Caco-2 (cell line): ENCODE data around the gene PRR35. TPM values are rescaled to one million over a fixed set of nuclear protein-coding genes. Genes with fewer than 3 reads are reported as not detected.

ENCODE experiments used
- BruUV-seq: library from RNA; stranded (reverse); fragments of 400-500 nt; replicated peaks from 2 replicates; lab custom pipeline; 2021; lab: Mats Ljungman, UMichigan
- CTCF ChIA-PET: fragments of 300-600 bp; sonication (Branson Sonifier 250); formaldehyde crosslinking; loops from one replicate; lab custom pipeline; 2022; ENCODE audit warnings: antibody characterized with exemption; lab: Charles Lee
- POLR2A ChIA-PET: fragments of 300-600 bp; sonication (Branson Sonifier 250); formaldehyde crosslinking; loops from one replicate; lab custom pipeline; 2022; ENCODE audit warnings: antibody characterized with exemption; lab: Charles Lee
- DNase-seq, 2 experiments: peaks; one replicate each; pipeline versions ENCODE4 v3.0.0 to v3.0.0-alpha.2; 2020 to 2022
- H3K27me3 ChIP-seq: replicated peaks from 2 replicates; pipeline ENCODE4 v1.6.0; 2011; ENCODE audit warnings: low read length; ENCODE audit not compliant: control insufficient read depth, insufficient read depth
- H3K36me3 ChIP-seq: 2 replicates; pipeline ENCODE4 v1.5.1; 2011; ENCODE audit warnings: low read length; ENCODE audit not compliant: control insufficient read depth, insufficient read depth
- H3K4me1 ChIP-seq: fragments of 250-450 bp; sonication (Bioruptor Pico); 2 replicates; pipeline ENCODE4 v1.5.1; 2020; ENCODE audit warnings: mild to moderate bottlenecking
- H3K4me3 ChIP-seq: 2 replicates; pipeline ENCODE4 v1.5.1; 2011; ENCODE audit warnings: low read depth, mild to moderate bottlenecking, control low read depth, low read length
- H3K9me3 ChIP-seq: fragments of 250-450 bp; sonication (Bioruptor Pico); 2 replicates; pipeline ENCODE4 v1.5.1; 2020; ENCODE audit warnings: mild to moderate bottlenecking, moderate library complexity
- H3K27ac Mint-ChIP-seq: one replicate; pipeline ENCODE4 v1.8.0; 2022; ENCODE audit warnings: mixed read lengths; ENCODE audit not compliant: unreplicated experiment
- H3K27me3 Mint-ChIP-seq: one replicate; pipeline ENCODE4 v1.8.0; 2022; ENCODE audit warnings: mixed read lengths; ENCODE audit not compliant: insufficient read depth, unreplicated experiment
- H3K36me3 Mint-ChIP-seq: one replicate; pipeline ENCODE4 v1.8.0; 2022; ENCODE audit warnings: mild to moderate bottlenecking, mixed read lengths; ENCODE audit not compliant: insufficient read depth, unreplicated experiment
- H3K4me1 Mint-ChIP-seq: one replicate; pipeline ENCODE4 v1.8.0; 2022; ENCODE audit warnings: low read depth, mixed read lengths; ENCODE audit not compliant: unreplicated experiment
- H3K4me3 Mint-ChIP-seq: one replicate; pipeline ENCODE4 v1.8.0; 2022; ENCODE audit warnings: mild to moderate bottlenecking, moderate library complexity, mixed read lengths; ENCODE audit not compliant: unreplicated experiment
- H3K9me3 Mint-ChIP-seq: one replicate; pipeline ENCODE4 v1.8.0; 2022; ENCODE audit warnings: mixed read lengths; ENCODE audit not compliant: unreplicated experiment
- intact Hi-C: fragments of 100-400 bp; cut with micrococcal nuclease; formaldehyde crosslinking; loops from one replicate; pipeline ENCODE4 v1.10.0; 2022; ENCODE audit not compliant: unreplicated experiment
- total RNA-seq: library from RNA; stranded (reverse); gene quantifications from 2 replicates; pipeline ENCODE4 v1.2.3, GENCODE V29; 2022
- TF ChIP-seq, protein P1 (sequence below), 2 experiments: fragments of 200-600 bp in 1 of 2; IDR thresholded peaks; 1 replicate in 1 of 2; 2 replicates in 1 of 2; pipeline versions ENCODE4 v1.5.1 to v1.8.0; 2011 to 2022; ENCODE audit warnings: antibody characterized with exemption in 1 of 2, control low read depth in 1 of 2, inconsistent platforms in 1 of 2, low read depth in 1 of 2, low read length in 1 of 2, mild to moderate bottlenecking in 1 of 2, moderate library complexity in 1 of 2; ENCODE audit not compliant: insufficient read depth in 1 of 2, severe bottlenecking in 1 of 2, unreplicated experiment in 1 of 2

The PRR35 gene
- total RNA-seq, 1 experiment from 2014 or later = not detected

DNA sequence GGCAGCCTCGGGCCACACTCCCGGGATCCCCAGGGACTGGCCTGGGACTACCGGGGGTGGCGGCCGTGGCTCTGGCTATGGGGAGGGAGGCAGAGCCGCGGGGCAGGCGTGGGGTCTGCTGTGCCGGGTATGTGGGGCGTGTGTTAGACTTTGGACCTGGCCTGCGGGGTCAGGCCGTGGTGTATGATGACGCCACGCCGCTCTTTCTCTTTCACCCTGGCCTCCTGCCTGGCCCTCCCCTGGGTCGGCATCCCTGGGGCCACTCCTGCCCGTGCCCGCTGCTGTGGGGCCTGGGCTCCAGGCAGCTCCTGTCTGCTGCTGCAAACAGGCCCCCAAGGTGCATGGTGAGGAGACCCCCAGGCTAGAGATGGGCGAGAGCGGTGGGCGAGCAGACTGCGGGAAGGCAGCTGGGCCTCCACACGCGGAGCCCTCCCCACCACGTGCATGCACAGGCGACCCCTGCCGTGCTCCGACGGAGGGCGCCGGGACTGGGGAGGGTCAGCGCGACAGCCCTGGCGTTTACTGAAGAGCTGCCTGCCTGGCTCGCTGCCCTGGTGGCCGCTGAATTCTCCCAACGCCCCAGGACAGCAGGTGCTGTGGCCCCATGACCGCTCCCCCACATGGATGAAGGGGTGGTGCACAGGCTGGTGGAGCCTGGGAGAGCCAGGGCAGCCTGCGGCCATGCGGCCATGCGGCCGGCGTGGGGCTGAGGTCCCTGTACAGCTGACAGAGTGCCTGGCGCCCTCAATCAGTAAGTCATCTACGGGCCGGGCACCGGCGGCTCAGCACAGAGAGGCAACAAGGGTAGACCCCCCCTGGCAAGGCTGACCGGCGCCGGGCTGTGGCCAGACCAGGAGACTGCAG lies 16.7 kb upstream of the PRR35 start:
- ChIA-PET CTCF (no interaction called here), POLR2A (interaction anchor here (0.9 kb wide), 1 partner anchor 16 kb away, joined by 3 read pairs; no protein-coding TSS in a partner anchor)
- TF ChIP-seq, protein P1, sequence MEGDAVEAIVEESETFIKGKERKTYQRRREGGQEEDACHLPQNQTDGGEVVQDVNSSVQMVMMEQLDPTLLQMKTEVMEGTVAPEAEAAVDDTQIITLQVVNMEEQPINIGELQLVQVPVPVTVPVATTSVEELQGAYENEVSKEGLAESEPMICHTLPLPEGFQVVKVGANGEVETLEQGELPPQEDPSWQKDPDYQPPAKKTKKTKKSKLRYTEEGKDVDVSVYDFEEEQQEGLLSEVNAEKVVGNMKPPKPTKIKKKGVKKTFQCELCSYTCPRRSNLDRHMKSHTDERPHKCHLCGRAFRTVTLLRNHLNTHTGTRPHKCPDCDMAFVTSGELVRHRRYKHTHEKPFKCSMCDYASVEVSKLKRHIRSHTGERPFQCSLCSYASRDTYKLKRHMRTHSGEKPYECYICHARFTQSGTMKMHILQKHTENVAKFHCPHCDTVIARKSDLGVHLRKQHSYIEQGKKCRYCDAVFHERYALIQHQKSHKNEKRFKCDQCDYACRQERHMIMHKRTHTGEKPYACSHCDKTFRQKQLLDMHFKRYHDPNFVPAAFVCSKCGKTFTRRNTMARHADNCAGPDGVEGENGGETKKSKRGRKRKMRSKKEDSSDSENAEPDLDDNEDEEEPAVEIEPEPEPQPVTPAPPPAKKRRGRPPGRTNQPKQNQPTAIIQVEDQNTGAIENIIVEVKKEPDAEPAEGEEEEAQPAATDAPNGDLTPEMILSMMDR (IDR thresholded peaks at IDR 0.05; ENCODE audit: insufficient read depth in 1 of 2, low read depth in 1 of 2, low read length in 1 of 2, severe bottlenecking in 1 of 2, unreplicated experiment in 1 of 2) = no peak
- no peaks in the 10 kb centered on the region for H3K9me3 ChIP-seq
- intact Hi-C loops = no loop called here
- Mint-ChIP-seq H3K27ac (no peak overlapping the region), H3K27me3 (no peaks in the 10 kb centered on the region), H3K9me3 (no peaks in the 10 kb centered on the region), H3K4me1 (no peaks in the 10 kb centered on the region), H3K4me3 (no peak overlapping the region), H3K36me3 (peaks cover 23% of the 10 kb centered on the region)
- H3K4me1 ChIP-seq = no peaks in the 10 kb centered on the region
- no peak for DNase-seq
- H3K4me3 ChIP-seq = no peak overlapping the region
- H3K27me3 ChIP-seq = no peaks in the 10 kb centered on the region
- BruUV-seq = no TSS peak
- peaks cover 3% of the 10 kb centered on the region; the same call in 1 of the 2 replicates for H3K36me3 ChIP-seq

DNA sequence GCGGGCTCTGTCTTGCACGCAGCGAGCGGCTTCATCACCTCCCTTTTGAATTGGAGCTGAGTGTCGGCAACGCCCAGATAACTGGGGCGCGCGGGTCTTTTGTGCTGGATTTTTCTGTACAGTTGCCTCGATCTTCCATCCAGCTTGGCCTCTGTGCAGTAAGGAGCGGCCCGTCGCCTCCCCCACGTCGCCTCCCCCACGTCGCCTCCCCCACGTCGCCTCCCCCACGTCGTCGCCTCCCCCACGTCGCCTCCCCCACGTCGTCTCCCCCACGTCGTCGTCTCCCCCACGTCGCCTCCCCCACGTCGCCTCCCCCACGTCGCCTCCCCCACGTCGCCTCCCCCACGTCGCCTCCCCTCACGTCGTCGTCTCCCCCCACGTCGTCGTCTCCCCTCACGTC lies 15.7 kb upstream of the PRR35 start:
- peaks cover 23% of the 10 kb centered on the region for H3K36me3 Mint-ChIP-seq
- no peak for DNase-seq
- H3K4me3 Mint-ChIP-seq = no peak overlapping the region
- no TSS peak for BruUV-seq
- TF ChIP-seq, protein P1 (IDR thresholded peaks at IDR 0.05; ENCODE audit: insufficient read depth in 1 of 2, low read depth in 1 of 2, low read length in 1 of 2, severe bottlenecking in 1 of 2, unreplicated experiment in 1 of 2) = no peak
- Histone ChIP-seq H3K27me3 (no peaks in the 10 kb centered on the region), H3K4me1 (no peaks in the 10 kb centered on the region), H3K36me3 (peaks cover 4% of the 10 kb centered on the region; the same call in 1 of the 2 replicates), H3K9me3 (no peaks in the 10 kb centered on the region), H3K4me3 (no peak overlapping the region)
- POLR2A ChIA-PET = interaction anchor here (0.9 kb wide), 1 partner anchor 17 kb away, joined by 3 read pairs; no protein-coding TSS in a partner anchor
- intact Hi-C loops = no loop called here
- H3K4me1 Mint-ChIP-seq = no peaks in the 10 kb centered on the region
- H3K27ac Mint-ChIP-seq = no peak overlapping the region
- no peaks in the 10 kb centered on the region for H3K9me3 Mint-ChIP-seq
- H3K27me3 Mint-ChIP-seq = no peaks in the 10 kb centered on the region
- CTCF ChIA-PET = no interaction called here

DNA sequence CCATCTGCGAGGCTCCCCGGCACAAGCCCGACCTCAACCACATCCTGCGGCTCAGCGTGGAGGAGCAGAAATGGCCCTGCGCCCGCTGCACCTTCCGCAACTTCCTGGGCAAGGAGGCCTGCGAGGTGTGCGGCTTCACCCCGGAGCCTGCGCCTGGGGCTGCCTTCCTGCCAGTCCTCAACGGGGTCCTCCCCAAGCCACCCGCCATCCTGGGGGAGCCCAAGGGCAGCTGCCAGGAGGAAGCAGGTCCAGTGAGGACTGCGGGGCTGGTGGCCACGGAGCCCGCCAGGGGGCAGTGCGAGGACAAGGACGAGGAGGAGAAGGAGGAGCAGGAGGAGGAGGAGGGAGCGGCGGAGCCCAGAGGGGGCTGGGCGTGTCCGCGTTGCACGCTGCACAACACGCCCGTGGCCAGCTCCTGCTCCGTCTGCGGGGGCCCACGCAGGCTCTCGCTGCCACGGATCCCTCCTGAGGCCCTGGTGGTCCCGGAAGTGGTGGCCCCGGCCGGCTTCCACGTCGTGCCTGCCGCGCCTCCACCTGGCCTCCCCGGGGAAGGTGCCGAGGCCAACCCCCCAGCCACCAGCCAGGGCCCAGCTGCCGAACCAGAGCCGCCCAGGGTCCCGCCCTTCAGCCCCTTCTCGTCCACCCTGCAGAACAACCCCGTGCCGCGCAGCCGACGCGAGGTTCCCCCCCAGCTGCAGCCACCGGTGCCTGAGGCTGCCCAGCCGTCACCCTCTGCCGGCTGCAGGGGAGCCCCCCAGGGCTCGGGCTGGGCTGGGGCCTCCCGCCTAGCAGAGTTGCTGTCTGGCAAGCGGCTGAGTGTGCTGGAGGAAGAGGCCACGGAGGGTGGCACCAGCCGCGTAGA lies 13.1 kb upstream of the PRR35 start:
- no peak for DNase-seq
- Mint-ChIP-seq H3K4me1 (no peaks in the 10 kb centered on the region), H3K27me3 (no peaks in the 10 kb centered on the region), H3K4me3 (no peak overlapping the region), H3K36me3 (peaks cover 9% of the 10 kb centered on the region), H3K9me3 (no peaks in the 10 kb centered on the region), H3K27ac (no peak overlapping the region)
- CTCF ChIA-PET = no interaction called here
- H3K27me3 ChIP-seq = no peaks in the 10 kb centered on the region
- TF ChIP-seq, protein P1 (IDR thresholded peaks at IDR 0.05; ENCODE audit: insufficient read depth in 1 of 2, low read depth in 1 of 2, low read length in 1 of 2, severe bottlenecking in 1 of 2, unreplicated experiment in 1 of 2) = no peak
- POLR2A ChIA-PET = no interaction called here
- no peak overlapping the region for H3K4me3 ChIP-seq
- peaks cover 2% of the 10 kb centered on the region for H3K36me3 ChIP-seq
- BruUV-seq = no TSS peak
- intact Hi-C loops = no loop called here
- H3K4me1 ChIP-seq = no peaks in the 10 kb centered on the region
- H3K9me3 ChIP-seq = no peaks in the 10 kb centered on the region
